GM23338 (cell line): ENCODE data around the gene PAPOLB. TPM values are rescaled to one million over a fixed set of nuclear protein-coding genes. Genes with fewer than 3 reads are reported as not detected.

ENCODE experiments used
- ATAC-seq: fragments of 200-7000 bp; cut with Tn5 transposase; 3 replicates; pipeline ENCODE4 v1.9.1; 2020
- DNase-seq: peaks from one replicate; pipeline ENCODE4 v3.0.0-alpha.2; 2015; ENCODE audit warnings: low spot score
- H2AFZ ChIP-seq: fragments of 200-600 bp; sonication (generic); 2 replicates; pipeline ENCODE4 v1.8.0; 2016; ENCODE audit warnings: antibody characterized with exemption, mild to moderate bottlenecking, moderate library complexity
- H3F3A ChIP-seq: fragments of 200-600 bp; sonication (generic); replicated peaks from 2 replicates; pipeline ENCODE4 v1.8.0; 2017; ENCODE audit warnings: antibody characterized with exemption, mixed run types, low read depth
- H3K27ac ChIP-seq: fragments of 200-600 bp; sonication (generic); 2 replicates; pipeline ENCODE4 v1.6.1; 2016; ENCODE audit warnings: low read depth
- H3K27me3 ChIP-seq: fragments of 200-600 bp; sonication (generic); 2 replicates; pipeline ENCODE4 v1.8.0; 2016; ENCODE audit warnings: mild to moderate bottlenecking, mixed run types, moderate library complexity; ENCODE audit not compliant: insufficient read depth
- H3K36me3 ChIP-seq: fragments of 200-600 bp; sonication (generic); 2 replicates; pipeline ENCODE4 v1.8.0; 2016; ENCODE audit warnings: mild to moderate bottlenecking; ENCODE audit not compliant: insufficient read depth
- H3K4me1 ChIP-seq: fragments of 200-600 bp; sonication (generic); 2 replicates; pipeline ENCODE4 v1.8.0; 2016; ENCODE audit warnings: mild to moderate bottlenecking, moderate library complexity; ENCODE audit not compliant: insufficient read depth
- H3K4me2 ChIP-seq: fragments of 200-600 bp; sonication (generic); 2 replicates; pipeline ENCODE4 v1.7.1; 2017; ENCODE audit warnings: mixed run types
- H3K4me3 ChIP-seq: fragments of 200-600 bp; sonication (generic); 2 replicates; pipeline ENCODE4 v1.6.1; 2016; ENCODE audit warnings: mixed run types
- H3K79me2 ChIP-seq: fragments of 200-600 bp; sonication (generic); replicated peaks from 2 replicates; pipeline ENCODE4 v1.8.0; 2017; ENCODE audit warnings: mild to moderate bottlenecking; ENCODE audit not compliant: insufficient read depth
- H3K9me2 ChIP-seq: fragments of 200-600 bp; sonication (generic); 2 replicates; pipeline ENCODE4 v1.8.0; 2017; ENCODE audit not compliant: insufficient read depth
- H4K20me1 ChIP-seq: fragments of 200-600 bp; sonication (generic); replicated peaks from 2 replicates; pipeline ENCODE4 v1.8.0; 2017; ENCODE audit warnings: mild to moderate bottlenecking; ENCODE audit not compliant: insufficient read depth
- H3K27ac Mint-ChIP-seq: 2 replicates; pipeline ENCODE4 v1.8.0; 2020; ENCODE audit warnings: inconsistent platforms, mild to moderate bottlenecking, moderate library complexity, mixed read lengths
- H3K27me3 Mint-ChIP-seq: 3 replicates; pipeline ENCODE4 v1.8.0; 2022; ENCODE audit warnings: low read depth, mild to moderate bottlenecking, moderate library complexity, mixed read lengths, inconsistent platforms; ENCODE audit not compliant: insufficient read depth, poor library complexity
- H3K36me3 Mint-ChIP-seq: 3 replicates; pipeline ENCODE4 v1.8.0; 2021; ENCODE audit warnings: low read depth, mild to moderate bottlenecking, inconsistent platforms, moderate library complexity, mixed read lengths
- H3K4me1 Mint-ChIP-seq: 3 replicates; pipeline ENCODE4 v1.8.0; 2020; ENCODE audit warnings: mild to moderate bottlenecking, inconsistent platforms, mixed read lengths
- H3K4me3 Mint-ChIP-seq: 3 replicates; pipeline ENCODE4 v1.8.0; 2021; ENCODE audit warnings: moderate library complexity, mild to moderate bottlenecking, inconsistent platforms, mixed read lengths
- H3K9me3 Mint-ChIP-seq: 3 replicates; pipeline ENCODE4 v1.8.0; 2020; ENCODE audit warnings: moderate library complexity, mild to moderate bottlenecking, inconsistent platforms, mixed read lengths
- CREB1 ChIP-seq: fragments of 250-450 bp; sonication (Bioruptor Pico); IDR thresholded peaks from 2 replicates; pipeline ENCODE4 v1.5.0; 2020; ENCODE audit warnings: low read depth, mild to moderate bottlenecking, moderate library complexity
- EZH2 ChIP-seq: fragments of 200-600 bp; sonication (generic); IDR thresholded peaks from one replicate; pipeline ENCODE4 v1.8.0; 2017; ENCODE audit warnings: antibody characterized with exemption, mild to moderate bottlenecking, low read depth; ENCODE audit not compliant: unreplicated experiment
- EZH2phosphoT487 ChIP-seq: fragments of 200-600 bp; sonication (generic); IDR thresholded peaks from one replicate; pipeline ENCODE4 v1.8.1; 2018; ENCODE audit warnings: antibody characterized with exemption; ENCODE audit not compliant: unreplicated experiment
- JUNB ChIP-seq: IDR thresholded peaks from one replicate; pipeline ENCODE4 v1.6.1; 2016; ENCODE audit warnings: antibody characterized with exemption; ENCODE audit not compliant: unreplicated experiment
- NANOG ChIP-seq: IDR thresholded peaks from 2 replicates; pipeline ENCODE4 v1.6.1; 2016; ENCODE audit warnings: antibody characterized with exemption, borderline replicate concordance
- POLR2AphosphoS5 ChIP-seq: IDR thresholded peaks from 2 replicates; pipeline ENCODE4 v1.6.1; 2016; ENCODE audit warnings: antibody characterized with exemption, low read depth
- STAT1 ChIP-seq: IDR thresholded peaks from one replicate; pipeline ENCODE4 v1.6.1; 2016; ENCODE audit warnings: antibody characterized with exemption; ENCODE audit not compliant: unreplicated experiment
- ZNF114 ChIP-seq: fragments of 250-450 bp; sonication (Bioruptor Pico); IDR thresholded peaks from 2 replicates; pipeline ENCODE4 v1.5.0; 2020; ENCODE audit warnings: mild to moderate bottlenecking, moderate library complexity
- ZNF331 ChIP-seq: fragments of 250-450 bp; sonication (Bioruptor Pico); IDR thresholded peaks from 2 replicates; pipeline ENCODE4 v1.5.0; 2020; ENCODE audit warnings: low read depth, mild to moderate bottlenecking, moderate library complexity
- polyA plus RNA-seq: library from polyadenylated mRNA; unstranded; fragments of >200 nt; fragmentation: Nextera tagmentation; extraction: Ambion mirVana; gene quantifications from 2 replicates; pipeline ENCODE4 v1.2.1, GENCODE V29; 2016
- total RNA-seq: library from RNA; depleted of rRNA; stranded (reverse); fragments of >200 nt; shearing (Covaris generic); gene quantifications from 2 replicates; pipeline ENCODE4 v1.2.3, GENCODE V29; 2014
- TF ChIP-seq, protein P1 (sequence below): IDR thresholded peaks from one replicate; pipeline ENCODE4 v1.6.1; 2018; ENCODE audit warnings: antibody characterized with exemption; ENCODE audit not compliant: unreplicated experiment
- TF ChIP-seq, protein P2 (sequence below), 2 experiments: fragments of 200-600 bp in 1 of 2; sonication (generic) in 1 of 2; conservative IDR thresholded peaks; 2 replicates each; pipeline versions ENCODE4 v1.5.1 to v1.6.1; 2016 to 2017; ENCODE audit warnings: antibody characterized with exemption in 2 of 2, low read depth in 2 of 2, mild to moderate bottlenecking in 2 of 2, moderate library complexity in 1 of 2
- TF ChIP-seq, protein P3 (sequence below): fragments of 250-450 bp; sonication (Bioruptor Pico); IDR thresholded peaks from 2 replicates; pipeline ENCODE4 v1.5.0; 2020; ENCODE audit warnings: mild to moderate bottlenecking, moderate library complexity
- TF ChIP-seq, protein P4 (sequence below): IDR thresholded peaks from 2 replicates; pipeline ENCODE4 v1.6.1; 2016; ENCODE audit warnings: antibody characterized with exemption

Gene PAPOLB
- total and polyA plus RNA-seq, 2 experiments from 2014 or later, result 0.08 to 0.42 TPM

DNA sequence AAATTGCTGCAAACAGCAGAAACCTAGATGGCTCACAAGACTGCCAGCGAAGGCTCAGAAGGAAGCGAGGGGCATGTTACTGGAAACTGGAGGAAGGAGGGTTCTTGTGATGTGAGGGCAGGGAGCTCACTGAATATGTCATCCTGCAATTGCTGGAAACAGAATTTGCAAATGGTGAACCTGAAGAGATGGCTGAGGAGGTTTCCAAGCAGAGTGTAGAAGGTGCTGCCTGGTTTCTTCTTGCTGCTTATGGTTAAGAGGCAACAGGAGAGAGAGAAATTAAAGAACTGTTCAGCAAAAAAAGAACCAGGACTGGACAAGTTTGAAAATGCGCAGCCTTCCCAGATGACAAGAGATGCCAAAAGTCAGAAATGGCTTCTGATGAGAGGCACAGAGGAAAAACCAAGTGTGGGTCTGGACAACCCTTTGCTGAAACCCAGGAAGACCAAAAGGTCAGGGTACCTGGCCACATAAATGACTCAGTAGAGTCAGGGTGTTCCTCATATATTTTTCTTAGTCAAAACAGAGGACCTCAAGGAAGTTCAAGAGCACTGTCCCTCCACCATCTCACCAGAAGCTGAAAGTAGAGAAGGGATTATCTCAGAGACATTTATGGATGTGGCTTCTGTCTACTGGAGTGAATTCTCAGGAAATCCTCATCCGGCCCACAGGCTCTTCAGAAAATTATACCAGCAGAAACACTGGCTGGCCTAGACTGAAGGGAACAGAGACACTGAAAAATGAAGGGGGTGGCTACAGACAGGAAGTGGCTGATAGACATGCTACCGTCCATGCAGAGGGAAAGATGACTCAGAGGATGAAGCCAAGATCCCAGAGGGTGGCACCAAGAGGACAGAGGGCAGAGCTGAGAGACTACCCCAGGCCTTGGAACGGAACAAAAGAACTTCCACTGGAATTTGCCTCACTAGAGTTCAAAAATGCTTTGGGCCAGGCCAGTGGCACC is 10.1 kb downstream of the PAPOLB start:
- Histone ChIP-seq H3F3A (no peaks in the 10 kb centered on the region), H4K20me1 (no peaks in the 10 kb centered on the region), H3K79me2 (no peaks in the 10 kb centered on the region), H3K36me3 (no peaks in the 10 kb centered on the region), H3K27me3 (no peaks in the 10 kb centered on the region), H2AFZ (no peak overlapping the region), H3K4me3 (no peak overlapping the region), H3K4me1 (no peaks in the 10 kb centered on the region), H3K9me2 (no peaks in the 10 kb centered on the region), H3K4me2 (no peak overlapping the region), H3K27ac (no peak overlapping the region)
- Mint-ChIP-seq H3K27ac (no peak overlapping the region), H3K27me3 (peaks cover 2% of the 10 kb centered on the region), H3K4me3 (no peak overlapping the region), H3K9me3 (peaks cover 12% of the 10 kb centered on the region), H3K4me1 (no peaks in the 10 kb centered on the region), H3K36me3 (0 out of 3 replicates have a peak, but pooled peaks cover 4% of the 10 kb centered on the region)
- TF ChIP-seq POLR2AphosphoS5 (no peak), CREB1 (CRISPR knock-in tag) (no peak), EZH2phosphoT487 (no peak), NANOG (no peak), STAT1 (no peak), ZNF114 (no peak), JUNB (no peak), EZH2 (no peak), ZNF331 (CRISPR knock-in tag) (no peak)
- TF ChIP-seq, protein P1, sequence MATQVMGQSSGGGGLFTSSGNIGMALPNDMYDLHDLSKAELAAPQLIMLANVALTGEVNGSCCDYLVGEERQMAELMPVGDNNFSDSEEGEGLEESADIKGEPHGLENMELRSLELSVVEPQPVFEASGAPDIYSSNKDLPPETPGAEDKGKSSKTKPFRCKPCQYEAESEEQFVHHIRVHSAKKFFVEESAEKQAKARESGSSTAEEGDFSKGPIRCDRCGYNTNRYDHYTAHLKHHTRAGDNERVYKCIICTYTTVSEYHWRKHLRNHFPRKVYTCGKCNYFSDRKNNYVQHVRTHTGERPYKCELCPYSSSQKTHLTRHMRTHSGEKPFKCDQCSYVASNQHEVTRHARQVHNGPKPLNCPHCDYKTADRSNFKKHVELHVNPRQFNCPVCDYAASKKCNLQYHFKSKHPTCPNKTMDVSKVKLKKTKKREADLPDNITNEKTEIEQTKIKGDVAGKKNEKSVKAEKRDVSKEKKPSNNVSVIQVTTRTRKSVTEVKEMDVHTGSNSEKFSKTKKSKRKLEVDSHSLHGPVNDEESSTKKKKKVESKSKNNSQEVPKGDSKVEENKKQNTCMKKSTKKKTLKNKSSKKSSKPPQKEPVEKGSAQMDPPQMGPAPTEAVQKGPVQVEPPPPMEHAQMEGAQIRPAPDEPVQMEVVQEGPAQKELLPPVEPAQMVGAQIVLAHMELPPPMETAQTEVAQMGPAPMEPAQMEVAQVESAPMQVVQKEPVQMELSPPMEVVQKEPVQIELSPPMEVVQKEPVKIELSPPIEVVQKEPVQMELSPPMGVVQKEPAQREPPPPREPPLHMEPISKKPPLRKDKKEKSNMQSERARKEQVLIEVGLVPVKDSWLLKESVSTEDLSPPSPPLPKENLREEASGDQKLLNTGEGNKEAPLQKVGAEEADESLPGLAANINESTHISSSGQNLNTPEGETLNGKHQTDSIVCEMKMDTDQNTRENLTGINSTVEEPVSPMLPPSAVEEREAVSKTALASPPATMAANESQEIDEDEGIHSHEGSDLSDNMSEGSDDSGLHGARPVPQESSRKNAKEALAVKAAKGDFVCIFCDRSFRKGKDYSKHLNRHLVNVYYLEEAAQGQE, result no peak
- TF ChIP-seq, protein P2, sequence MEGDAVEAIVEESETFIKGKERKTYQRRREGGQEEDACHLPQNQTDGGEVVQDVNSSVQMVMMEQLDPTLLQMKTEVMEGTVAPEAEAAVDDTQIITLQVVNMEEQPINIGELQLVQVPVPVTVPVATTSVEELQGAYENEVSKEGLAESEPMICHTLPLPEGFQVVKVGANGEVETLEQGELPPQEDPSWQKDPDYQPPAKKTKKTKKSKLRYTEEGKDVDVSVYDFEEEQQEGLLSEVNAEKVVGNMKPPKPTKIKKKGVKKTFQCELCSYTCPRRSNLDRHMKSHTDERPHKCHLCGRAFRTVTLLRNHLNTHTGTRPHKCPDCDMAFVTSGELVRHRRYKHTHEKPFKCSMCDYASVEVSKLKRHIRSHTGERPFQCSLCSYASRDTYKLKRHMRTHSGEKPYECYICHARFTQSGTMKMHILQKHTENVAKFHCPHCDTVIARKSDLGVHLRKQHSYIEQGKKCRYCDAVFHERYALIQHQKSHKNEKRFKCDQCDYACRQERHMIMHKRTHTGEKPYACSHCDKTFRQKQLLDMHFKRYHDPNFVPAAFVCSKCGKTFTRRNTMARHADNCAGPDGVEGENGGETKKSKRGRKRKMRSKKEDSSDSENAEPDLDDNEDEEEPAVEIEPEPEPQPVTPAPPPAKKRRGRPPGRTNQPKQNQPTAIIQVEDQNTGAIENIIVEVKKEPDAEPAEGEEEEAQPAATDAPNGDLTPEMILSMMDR (conservative IDR thresholded peaks at IDR 0.05; ENCODE audit: low read depth in 2 of 2), result no peak
- TF ChIP-seq, protein P3, sequence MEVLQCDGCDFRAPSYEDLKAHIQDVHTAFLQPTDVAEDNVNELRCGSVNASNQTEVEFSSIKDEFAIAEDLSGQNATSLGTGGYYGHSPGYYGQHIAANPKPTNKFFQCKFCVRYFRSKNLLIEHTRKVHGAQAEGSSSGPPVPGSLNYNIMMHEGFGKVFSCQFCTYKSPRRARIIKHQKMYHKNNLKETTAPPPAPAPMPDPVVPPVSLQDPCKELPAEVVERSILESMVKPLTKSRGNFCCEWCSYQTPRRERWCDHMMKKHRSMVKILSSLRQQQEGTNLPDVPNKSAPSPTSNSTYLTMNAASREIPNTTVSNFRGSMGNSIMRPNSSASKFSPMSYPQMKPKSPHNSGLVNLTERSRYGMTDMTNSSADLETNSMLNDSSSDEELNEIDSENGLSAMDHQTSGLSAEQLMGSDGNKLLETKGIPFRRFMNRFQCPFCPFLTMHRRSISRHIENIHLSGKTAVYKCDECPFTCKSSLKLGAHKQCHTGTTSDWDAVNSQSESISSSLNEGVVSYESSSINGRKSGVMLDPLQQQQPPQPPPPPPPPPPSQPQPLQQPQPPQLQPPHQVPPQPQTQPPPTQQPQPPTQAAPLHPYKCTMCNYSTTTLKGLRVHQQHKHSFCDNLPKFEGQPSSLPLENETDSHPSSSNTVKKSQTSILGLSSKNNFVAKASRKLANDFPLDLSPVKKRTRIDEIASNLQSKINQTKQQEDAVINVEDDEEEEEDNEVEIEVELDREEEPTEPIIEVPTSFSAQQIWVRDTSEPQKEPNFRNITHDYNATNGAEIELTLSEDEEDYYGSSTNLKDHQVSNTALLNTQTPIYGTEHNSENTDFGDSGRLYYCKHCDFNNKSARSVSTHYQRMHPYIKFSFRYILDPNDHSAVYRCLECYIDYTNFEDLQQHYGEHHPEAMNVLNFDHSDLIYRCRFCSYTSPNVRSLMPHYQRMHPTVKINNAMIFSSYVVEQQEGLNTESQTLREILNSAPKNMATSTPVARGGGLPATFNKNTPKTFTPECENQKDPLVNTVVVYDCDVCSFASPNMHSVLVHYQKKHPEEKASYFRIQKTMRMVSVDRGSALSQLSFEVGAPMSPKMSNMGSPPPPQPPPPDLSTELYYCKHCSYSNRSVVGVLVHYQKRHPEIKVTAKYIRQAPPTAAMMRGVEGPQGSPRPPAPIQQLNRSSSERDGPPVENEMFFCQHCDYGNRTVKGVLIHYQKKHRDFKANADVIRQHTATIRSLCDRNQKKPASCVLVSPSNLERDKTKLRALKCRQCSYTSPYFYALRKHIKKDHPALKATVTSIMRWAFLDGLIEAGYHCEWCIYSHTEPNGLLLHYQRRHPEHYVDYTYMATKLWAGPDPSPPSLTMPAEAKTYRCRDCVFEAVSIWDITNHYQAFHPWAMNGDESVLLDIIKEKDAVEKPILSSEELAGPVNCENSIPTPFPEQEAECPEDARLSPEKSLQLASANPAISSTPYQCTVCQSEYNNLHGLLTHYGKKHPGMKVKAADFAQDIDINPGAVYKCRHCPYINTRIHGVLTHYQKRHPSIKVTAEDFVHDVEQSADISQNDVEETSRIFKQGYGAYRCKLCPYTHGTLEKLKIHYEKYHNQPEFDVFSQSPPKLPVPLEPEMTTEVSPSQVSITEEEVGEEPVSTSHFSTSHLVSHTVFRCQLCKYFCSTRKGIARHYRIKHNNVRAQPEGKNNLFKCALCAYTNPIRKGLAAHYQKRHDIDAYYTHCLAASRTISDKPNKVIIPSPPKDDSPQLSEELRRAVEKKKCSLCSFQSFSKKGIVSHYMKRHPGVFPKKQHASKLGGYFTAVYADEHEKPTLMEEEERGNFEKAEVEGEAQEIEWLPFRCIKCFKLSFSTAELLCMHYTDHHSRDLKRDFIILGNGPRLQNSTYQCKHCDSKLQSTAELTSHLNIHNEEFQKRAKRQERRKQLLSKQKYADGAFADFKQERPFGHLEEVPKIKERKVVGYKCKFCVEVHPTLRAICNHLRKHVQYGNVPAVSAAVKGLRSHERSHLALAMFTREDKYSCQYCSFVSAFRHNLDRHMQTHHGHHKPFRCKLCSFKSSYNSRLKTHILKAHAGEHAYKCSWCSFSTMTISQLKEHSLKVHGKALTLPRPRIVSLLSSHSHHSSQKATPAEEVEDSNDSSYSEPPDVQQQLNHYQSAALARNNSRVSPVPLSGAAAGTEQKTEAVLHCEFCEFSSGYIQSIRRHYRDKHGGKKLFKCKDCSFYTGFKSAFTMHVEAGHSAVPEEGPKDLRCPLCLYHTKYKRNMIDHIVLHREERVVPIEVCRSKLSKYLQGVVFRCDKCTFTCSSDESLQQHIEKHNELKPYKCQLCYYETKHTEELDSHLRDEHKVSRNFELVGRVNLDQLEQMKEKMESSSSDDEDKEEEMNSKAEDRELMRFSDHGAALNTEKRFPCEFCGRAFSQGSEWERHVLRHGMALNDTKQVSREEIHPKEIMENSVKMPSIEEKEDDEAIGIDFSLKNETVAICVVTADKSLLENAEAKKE, result no peak
- TF ChIP-seq, protein P4, sequence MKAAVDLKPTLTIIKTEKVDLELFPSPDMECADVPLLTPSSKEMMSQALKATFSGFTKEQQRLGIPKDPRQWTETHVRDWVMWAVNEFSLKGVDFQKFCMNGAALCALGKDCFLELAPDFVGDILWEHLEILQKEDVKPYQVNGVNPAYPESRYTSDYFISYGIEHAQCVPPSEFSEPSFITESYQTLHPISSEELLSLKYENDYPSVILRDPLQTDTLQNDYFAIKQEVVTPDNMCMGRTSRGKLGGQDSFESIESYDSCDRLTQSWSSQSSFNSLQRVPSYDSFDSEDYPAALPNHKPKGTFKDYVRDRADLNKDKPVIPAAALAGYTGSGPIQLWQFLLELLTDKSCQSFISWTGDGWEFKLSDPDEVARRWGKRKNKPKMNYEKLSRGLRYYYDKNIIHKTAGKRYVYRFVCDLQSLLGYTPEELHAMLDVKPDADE, result no peak
- no peak for ATAC-seq
- no peak for DNase-seq
